ENCODE measurements around the gene PLPPR1.

PLPPR1 gene

GRCh38 chr9:101362450-101362849 is 333.9 kb downstream of the PLPPR1 start:
- no peak overlapping the region for H3K27ac ChIP-seq (ENCODE audit: insufficient read depth, low read length, poor library complexity, severe bottlenecking)
- H3K36me3 ChIP-seq (ENCODE audit: control insufficient read depth, insufficient read depth, low read length): no peaks in the 10 kb centered on the region
- H3K4me1 ChIP-seq (ENCODE audit: control insufficient read depth, insufficient read depth, low read length, poor library complexity, severe bottlenecking): no peaks in the 10 kb centered on the region
- H3K9me3 ChIP-seq (ENCODE audit: control insufficient read depth, low read length): no peaks in the 10 kb centered on the region
- DNase-seq: no peak
- H3K4me3 ChIP-seq (ENCODE audit: insufficient read depth, low read depth, low read length, poor library complexity, severe bottlenecking): no peak overlapping the region
- H3K27me3 ChIP-seq (replicated peaks; ENCODE audit: control insufficient read depth, insufficient read depth, low read length, poor library complexity, severe bottlenecking): no peaks in the 10 kb centered on the region

- Histone ChIP-seq H3K9me3 (ENCODE audit: control insufficient read depth, low read length) (no peaks in the 10 kb centered on the region), H3K4me3 (ENCODE audit: insufficient read depth, low read depth, low read length, poor library complexity, severe bottlenecking) (no peak overlapping the region), H3K27me3 (replicated peaks; ENCODE audit: control insufficient read depth, insufficient read depth, low read length, poor library complexity, severe bottlenecking) (no peaks in the 10 kb centered on the region), H3K27ac (ENCODE audit: insufficient read depth, low read length, poor library complexity, severe bottlenecking) (no peak overlapping the region), H3K36me3 (ENCODE audit: control insufficient read depth, insufficient read depth, low read length) (no peaks in the 10 kb centered on the region), H3K4me1 (ENCODE audit: control insufficient read depth, insufficient read depth, low read length, poor library complexity, severe bottlenecking) (no peaks in the 10 kb centered on the region)
- no peak for DNase-seq
Measured at GRCh38 chr9:101365181-101365580, 336.7 kb downstream of the PLPPR1 start.

DNA sequence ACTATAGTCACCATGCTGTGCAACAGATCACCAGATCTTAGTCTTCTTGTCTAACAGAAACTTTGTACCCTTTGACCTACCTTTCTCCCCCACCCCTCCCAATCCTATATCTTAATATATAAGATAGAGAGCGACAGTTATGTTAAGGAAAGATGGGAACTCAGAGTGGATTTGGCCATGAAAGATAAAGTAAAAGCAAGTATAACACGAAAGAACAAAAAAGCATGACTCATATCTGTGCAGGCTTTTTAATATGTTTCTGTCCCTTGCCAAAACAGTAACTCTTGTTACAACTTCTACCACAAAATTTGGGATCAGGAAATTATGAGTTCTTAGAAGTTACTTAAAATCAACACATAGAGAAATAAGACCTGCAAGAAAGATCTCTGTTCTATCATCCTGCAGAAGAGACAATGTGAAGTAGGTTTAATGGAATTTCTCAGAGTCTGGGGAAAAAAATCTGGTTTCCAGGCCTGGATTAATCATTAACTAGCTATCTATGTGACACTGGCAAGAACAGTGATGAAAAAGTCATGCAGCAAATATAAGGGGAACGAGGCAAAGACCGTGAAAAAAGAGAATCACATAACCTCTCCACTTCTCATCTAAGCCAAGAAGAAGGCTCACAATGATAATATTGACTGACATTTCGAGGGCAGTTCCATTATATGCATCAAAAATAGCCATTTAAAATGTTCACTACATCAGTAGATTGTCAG is 337.7 kb downstream of the PLPPR1 start:
- Histone ChIP-seq H3K27ac (ENCODE audit: insufficient read depth, low read length, poor library complexity, severe bottlenecking) (no peak overlapping the region), H3K4me3 (ENCODE audit: insufficient read depth, low read depth, low read length, poor library complexity, severe bottlenecking) (no peak overlapping the region), H3K27me3 (replicated peaks; ENCODE audit: control insufficient read depth, insufficient read depth, low read length, poor library complexity, severe bottlenecking) (no peaks in the 10 kb centered on the region), H3K4me1 (ENCODE audit: control insufficient read depth, insufficient read depth, low read length, poor library complexity, severe bottlenecking) (no peaks in the 10 kb centered on the region), H3K36me3 (ENCODE audit: control insufficient read depth, insufficient read depth, low read length) (no peaks in the 10 kb centered on the region), H3K9me3 (ENCODE audit: control insufficient read depth, low read length) (no peaks in the 10 kb centered on the region)
- no peak for DNase-seq

- Histone ChIP-seq H3K36me3 (ENCODE audit: control insufficient read depth, insufficient read depth, low read length) (no peaks in the 10 kb centered on the region), H3K4me3 (ENCODE audit: insufficient read depth, low read depth, low read length, poor library complexity, severe bottlenecking) (no peak overlapping the region), H3K27me3 (replicated peaks; ENCODE audit: control insufficient read depth, insufficient read depth, low read length, poor library complexity, severe bottlenecking) (no peaks in the 10 kb centered on the region), H3K27ac (ENCODE audit: insufficient read depth, low read length, poor library complexity, severe bottlenecking) (no peak overlapping the region), H3K9me3 (ENCODE audit: control insufficient read depth, low read length) (no peaks in the 10 kb centered on the region), H3K4me1 (ENCODE audit: control insufficient read depth, insufficient read depth, low read length, poor library complexity, severe bottlenecking) (no peaks in the 10 kb centered on the region)
- no peak for DNase-seq
Measured at GRCh38 chr9:101367323-101367722, 338.8 kb downstream of the PLPPR1 start.

- Histone ChIP-seq H3K27ac (ENCODE audit: insufficient read depth, low read length, poor library complexity, severe bottlenecking) (no peak overlapping the region), H3K36me3 (ENCODE audit: control insufficient read depth, insufficient read depth, low read length) (no peaks in the 10 kb centered on the region), H3K4me1 (ENCODE audit: control insufficient read depth, insufficient read depth, low read length, poor library complexity, severe bottlenecking) (no peaks in the 10 kb centered on the region), H3K4me3 (ENCODE audit: insufficient read depth, low read depth, low read length, poor library complexity, severe bottlenecking) (no peak overlapping the region), H3K27me3 (replicated peaks; ENCODE audit: control insufficient read depth, insufficient read depth, low read length, poor library complexity, severe bottlenecking) (no peaks in the 10 kb centered on the region), H3K9me3 (ENCODE audit: control insufficient read depth, low read length) (no peaks in the 10 kb centered on the region)
- no peak for DNase-seq
Measured at GRCh38 chr9:101369286-101369685, 340.8 kb downstream of the PLPPR1 start.

DNA sequence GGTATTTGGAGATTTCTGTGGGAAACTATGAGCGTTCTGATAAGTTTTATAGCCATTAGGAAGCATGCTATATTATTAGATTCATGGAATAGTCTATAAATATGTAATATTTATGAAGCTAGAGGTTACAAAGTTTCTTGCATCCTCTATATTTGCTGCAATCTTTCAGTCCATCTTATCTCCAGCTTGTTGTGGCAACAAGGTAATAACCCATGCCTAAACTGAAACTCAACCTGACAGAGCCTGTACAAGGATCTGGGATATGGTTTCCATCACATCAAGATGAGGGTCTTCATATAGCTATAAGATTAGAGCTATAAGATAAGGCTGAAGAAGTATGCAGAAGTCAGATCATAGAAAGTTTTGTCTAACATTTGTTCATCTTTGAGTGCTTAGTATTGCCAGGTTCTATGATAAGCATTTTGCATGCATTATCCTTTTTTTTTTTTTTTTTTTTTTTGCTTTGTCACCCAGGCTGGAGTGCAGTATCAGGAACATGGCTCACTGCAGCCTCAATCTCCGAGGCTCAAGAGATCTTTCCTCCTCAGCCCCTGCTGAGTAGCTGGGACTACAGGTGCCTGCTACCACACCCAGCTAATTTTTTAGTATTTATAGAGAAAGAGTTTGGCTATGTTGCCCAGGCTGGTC is 341.5 kb downstream of the PLPPR1 start:
- no peak for DNase-seq
- no peaks in the 10 kb centered on the region for H3K4me1 ChIP-seq (ENCODE audit: control insufficient read depth, insufficient read depth, low read length, poor library complexity, severe bottlenecking)

GRCh38 chr9:101371813-101372212 is 343.3 kb downstream of the PLPPR1 start:
- DNase-seq: no peak
- Histone ChIP-seq H3K9me3 (ENCODE audit: control insufficient read depth, low read length) (no peaks in the 10 kb centered on the region), H3K4me1 (ENCODE audit: control insufficient read depth, insufficient read depth, low read length, poor library complexity, severe bottlenecking) (no peaks in the 10 kb centered on the region), H3K27me3 (replicated peaks; ENCODE audit: control insufficient read depth, insufficient read depth, low read length, poor library complexity, severe bottlenecking) (no peaks in the 10 kb centered on the region), H3K4me3 (ENCODE audit: insufficient read depth, low read depth, low read length, poor library complexity, severe bottlenecking) (no peak overlapping the region), H3K36me3 (ENCODE audit: control insufficient read depth, insufficient read depth, low read length) (no peaks in the 10 kb centered on the region), H3K27ac (ENCODE audit: insufficient read depth, low read length, poor library complexity, severe bottlenecking) (no peak overlapping the region)

More for the DNA sequence above, 341.5 kb downstream of the PLPPR1 start:
- Histone ChIP-seq H3K9me3 (ENCODE audit: control insufficient read depth, low read length) (no peaks in the 10 kb centered on the region), H3K27me3 (replicated peaks; ENCODE audit: control insufficient read depth, insufficient read depth, low read length, poor library complexity, severe bottlenecking) (no peaks in the 10 kb centered on the region), H3K27ac (ENCODE audit: insufficient read depth, low read length, poor library complexity, severe bottlenecking) (no peak overlapping the region), H3K36me3 (ENCODE audit: control insufficient read depth, insufficient read depth, low read length) (no peaks in the 10 kb centered on the region), H3K4me3 (ENCODE audit: insufficient read depth, low read depth, low read length, poor library complexity, severe bottlenecking) (no peak overlapping the region)

DNA sequence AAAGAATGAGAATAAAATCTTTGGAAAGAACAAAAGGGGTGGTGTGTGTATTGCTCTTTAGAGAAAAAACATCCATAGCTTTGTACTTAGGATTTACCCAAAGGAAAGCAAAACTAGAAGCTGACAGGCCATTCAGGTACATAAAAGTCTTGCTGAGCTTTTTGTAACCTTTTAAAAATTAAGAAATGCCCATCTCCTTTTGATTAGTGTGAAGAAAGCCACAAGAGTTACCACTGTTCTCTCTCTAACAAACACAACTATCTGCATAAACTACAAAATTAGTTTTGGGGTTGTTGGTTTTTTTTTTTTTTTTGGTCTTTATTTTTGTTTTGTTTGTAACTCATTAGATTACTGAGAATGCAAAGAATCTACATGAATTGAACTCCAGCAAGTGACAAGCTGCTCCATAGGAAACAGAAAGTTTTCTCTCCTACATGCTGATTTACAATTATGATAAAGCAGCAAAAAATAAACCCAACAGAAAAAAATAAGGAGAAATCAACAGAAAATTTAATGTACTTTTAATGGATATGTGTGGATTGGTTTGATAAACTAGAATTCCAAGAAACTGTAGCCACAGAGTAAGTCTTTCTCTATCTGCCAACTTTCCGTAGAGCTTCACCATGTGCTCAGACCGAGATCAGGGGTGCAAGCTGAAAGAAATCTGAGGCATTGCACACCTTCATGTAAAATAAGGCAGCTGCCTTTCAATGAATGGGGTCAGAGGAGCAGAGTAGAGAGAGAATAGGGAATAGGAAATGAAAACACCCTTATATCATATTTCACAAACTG is 344.0 kb downstream of the PLPPR1 start:
- no peaks in the 10 kb centered on the region for H3K36me3 ChIP-seq (ENCODE audit: control insufficient read depth, insufficient read depth, low read length)
- H3K27me3 ChIP-seq (replicated peaks; ENCODE audit: control insufficient read depth, insufficient read depth, low read length, poor library complexity, severe bottlenecking): no peaks in the 10 kb centered on the region
- no peaks in the 10 kb centered on the region for H3K9me3 ChIP-seq (ENCODE audit: control insufficient read depth, low read length)
- H3K27ac ChIP-seq (ENCODE audit: insufficient read depth, low read length, poor library complexity, severe bottlenecking): no peak overlapping the region
- H3K4me3 ChIP-seq (ENCODE audit: insufficient read depth, low read depth, low read length, poor library complexity, severe bottlenecking): no peak overlapping the region
- H3K4me1 ChIP-seq (ENCODE audit: control insufficient read depth, insufficient read depth, low read length, poor library complexity, severe bottlenecking): no peaks in the 10 kb centered on the region
- no peak for DNase-seq

Measured in effector memory CD4-positive, alpha-beta T cell (primary cell).